ENCODE results near the gene ITFG2. TPM values are rescaled to one million over a fixed set of nuclear protein-coding genes. Genes with fewer than 3 reads are reported as not detected.

ITFG2 gene
- total RNA-seq, 1 experiment from 2014 or later, result 24.6 TPM

DNA sequence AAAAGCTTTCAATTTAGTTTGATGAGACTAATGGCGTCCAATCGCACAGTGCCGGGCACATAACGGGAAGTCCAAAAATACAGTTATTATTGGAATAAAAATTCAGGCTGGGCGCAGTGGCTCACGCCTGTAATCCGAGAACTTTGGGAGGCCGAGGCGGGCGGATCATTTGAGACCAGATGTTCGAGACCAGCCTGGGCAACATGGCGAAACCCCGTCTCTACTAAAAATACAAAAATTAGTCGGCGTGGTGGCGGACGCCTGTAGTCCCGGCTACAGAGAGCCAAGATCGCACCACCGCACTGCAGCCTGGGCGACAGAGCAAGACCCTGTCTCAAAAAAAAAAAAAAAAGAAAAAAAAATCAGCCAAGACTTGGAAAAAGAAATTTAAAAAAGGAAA is 18.9 kb upstream of the ITFG2 start:
- POLR2A ChIA-PET, result no interaction called here
- RAD21 ChIA-PET (ENCODE audit: low non-redundant PET in 1 of 2, low total read pairs in 2 of 2, uncharacterized antibody in 2 of 2, unreplicated experiment in 2 of 2), result no interaction called here
- H3K27me3 ChIP-seq (ENCODE audit: insufficient read depth, low read length), result no peaks in the 10 kb centered on the region
- no peak for TF ChIP-seq ZNF274 (IDR thresholded peaks at IDR 0.05; ENCODE audit: low read depth, low read length)
- TF ChIP-seq YY1 (IDR thresholded peaks at IDR 0.05; ENCODE audit: extremely low read depth, insufficient replicate concordance, low read depth, low read length), result no peak
- TF ChIP-seq FOSL1 (IDR thresholded peaks at IDR 0.05; ENCODE audit: low read depth), result no peak
- no peak for TF ChIP-seq JUND (IDR thresholded peaks at IDR 0.05)
- TF ChIP-seq CTCF (IDR thresholded peaks at IDR 0.05 in 2 of 3, conservative IDR thresholded peaks at IDR 0.05 in 1 of 3; ENCODE audit: borderline replicate concordance in 1 of 3, insufficient read depth in 1 of 3, low read depth in 2 of 3, low read length in 2 of 3), result no peak
- TF ChIP-seq POLR2A (IDR thresholded peaks at IDR 0.05; ENCODE audit: borderline replicate concordance, extremely low read depth, insufficient read depth, insufficient read length), result no peak
- no peaks in the 10 kb centered on the region for H3K9me2 ChIP-seq (ENCODE audit: insufficient read depth)
- no TSS peak for BruUV-seq (replicated peaks)
- H3K9me3 ChIP-seq (ENCODE audit: control insufficient read depth in 1 of 2, insufficient read depth in 1 of 2, low read depth in 1 of 2, low read length in 2 of 2), result no peaks in the 10 kb centered on the region
- no peak overlapping the region for H2AFZ ChIP-seq (ENCODE audit: low read depth, low read length, poor library complexity, severe bottlenecking)
- H3K36me3 ChIP-seq (ENCODE audit: control insufficient read depth in 1 of 2, insufficient read depth in 2 of 2, low read length in 2 of 2), result peaks cover 10 to 26% of the 10 kb centered on the region in 2 experiments; a peak in 3 of 4 replicates
- CTCF ChIA-PET, result interaction anchor here (4.5 kb wide), 1 partner anchor 9 kb away, joined by 30 read pairs; no protein-coding TSS in a partner anchor
- H3K4me2 ChIP-seq (ENCODE audit: low read length), result no peak overlapping the region
- no peak for ATAC-seq
- H4K20me1 ChIP-seq (ENCODE audit: insufficient read depth), result peaks cover 17% of the 10 kb centered on the region; the same call in 1 of the 2 replicates
- H3K27ac ChIP-seq (ENCODE audit: low read depth, low read length), result no peak overlapping the region
- DNase-seq (ENCODE audit: low read depth, low spot score), result no peak
- H3K9ac ChIP-seq (ENCODE audit: low read length), result no peak overlapping the region
- no peak overlapping the region for H3K4me3 ChIP-seq (replicated peaks in 1 of 2; ENCODE audit: low read depth in 1 of 2, low read length in 2 of 2)
- peaks cover 10 to 20% of the 10 kb centered on the region in 2 experiments; a peak in 3 of 4 replicates for H3K4me1 ChIP-seq (ENCODE audit: control insufficient read depth in 1 of 2, insufficient read depth in 2 of 2, low read length in 2 of 2)
- intact Hi-C loops (cut with micrococcal nuclease), result no loop called here
- H3K79me2 ChIP-seq (ENCODE audit: insufficient read depth, low read length), result peaks cover 31% of the 10 kb centered on the region

DNA sequence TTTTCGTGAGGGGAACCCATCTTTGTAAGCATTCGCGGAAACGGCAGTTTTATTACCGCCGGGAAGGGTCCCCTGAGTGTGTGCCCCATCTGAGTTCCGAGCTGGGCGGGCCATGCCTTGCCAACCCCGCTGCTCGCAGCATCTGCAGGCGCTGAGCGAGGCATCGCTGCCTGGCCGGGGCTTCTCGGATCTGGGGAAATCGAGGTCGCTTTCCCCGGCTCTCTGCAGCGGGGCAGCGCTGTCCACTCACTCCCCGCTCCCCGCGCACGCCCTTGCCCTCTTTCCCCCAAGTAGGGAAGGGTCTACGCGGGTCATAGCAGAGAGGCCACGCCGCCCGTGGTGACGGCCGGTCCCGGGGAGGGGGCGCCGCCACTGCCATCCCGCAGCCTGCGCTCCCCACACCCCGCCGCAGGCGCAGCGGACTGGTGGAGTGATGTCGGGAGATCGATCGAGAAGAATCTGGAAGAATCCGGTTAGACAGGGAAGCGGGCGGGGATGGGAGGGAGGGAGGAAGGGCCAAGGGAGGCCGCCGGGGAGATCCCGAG is 18.2 kb upstream of the ITFG2 start:
- peak overlapping the region; percentile 88 for H3K4me2 ChIP-seq (ENCODE audit: low read length)
- H3K27ac ChIP-seq (ENCODE audit: low read depth, low read length), result peak overlapping the region; percentile 37; the same call in 1 of the 2 replicates
- ChIA-PET CTCF (interaction anchor here (4.5 kb wide), 1 partner anchor 10 kb away, joined by 30 read pairs; no protein-coding TSS in a partner anchor), RAD21 (ENCODE audit: low non-redundant PET in 1 of 2, low total read pairs in 2 of 2, uncharacterized antibody in 2 of 2, unreplicated experiment in 2 of 2) (no interaction called here), POLR2A (interaction anchor here (1.8 kb wide), 1 partner anchor 18 kb away, joined by 6 read pairs; the partner anchor contains the start of gene ITFG2)
- ATAC-seq, result peak; percentile 9
- no peaks in the 10 kb centered on the region for H3K27me3 ChIP-seq (ENCODE audit: insufficient read depth, low read length)
- H3K79me2 ChIP-seq (ENCODE audit: insufficient read depth, low read length), result peaks cover 38% of the 10 kb centered on the region
- no peak for DNase-seq (ENCODE audit: low read depth, low spot score)
- peak overlapping the region; percentile 55 to 95 for H3K4me3 ChIP-seq (replicated peaks in 1 of 2; ENCODE audit: low read depth in 1 of 2, low read length in 2 of 2)
- intact Hi-C loops (cut with micrococcal nuclease), result no loop called here
- H3K36me3 ChIP-seq (ENCODE audit: control insufficient read depth in 1 of 2, insufficient read depth in 2 of 2, low read length in 2 of 2), result peaks cover 17 to 33% of the 10 kb centered on the region in 2 experiments
- no peak overlapping the region for H3K9ac ChIP-seq (ENCODE audit: low read length)
- H3K4me1 ChIP-seq (ENCODE audit: control insufficient read depth in 1 of 2, insufficient read depth in 2 of 2, low read length in 2 of 2), result peaks cover 10 to 20% of the 10 kb centered on the region in 2 experiments; a peak in 3 of 4 replicates
- BruUV-seq (replicated peaks), result no TSS peak
- no peak overlapping the region for H2AFZ ChIP-seq (ENCODE audit: low read depth, low read length, poor library complexity, severe bottlenecking)
- no peaks in the 10 kb centered on the region for H3K9me3 ChIP-seq (ENCODE audit: control insufficient read depth in 1 of 2, insufficient read depth in 1 of 2, low read depth in 1 of 2, low read length in 2 of 2)
- peaks cover 17% of the 10 kb centered on the region; the same call in 1 of the 2 replicates for H4K20me1 ChIP-seq (ENCODE audit: insufficient read depth)
- H3K9me2 ChIP-seq (ENCODE audit: insufficient read depth), result no peaks in the 10 kb centered on the region
- TF ChIP-seq EGR1 (IDR thresholded peaks at IDR 0.05; ENCODE audit: low read depth) (no peak), FOSL1 (IDR thresholded peaks at IDR 0.05; ENCODE audit: low read depth) (no peak), EZH2phosphoT487 (IDR thresholded peaks at IDR 0.05; ENCODE audit: borderline replicate concordance) (no peak), TCF7L2 (IDR thresholded peaks at IDR 0.05; ENCODE audit: borderline replicate concordance, extremely low read depth, insufficient read depth, insufficient read length) (no peak), POLR2AphosphoS5 (IDR thresholded peaks at IDR 0.05; ENCODE audit: low read depth, low read length) (no peak), CTCF (IDR thresholded peaks at IDR 0.05 in 2 of 3, conservative IDR thresholded peaks at IDR 0.05 in 1 of 3; ENCODE audit: borderline replicate concordance in 1 of 3, insufficient read depth in 1 of 3, low read depth in 2 of 3, low read length in 2 of 3) (no peak), ATF3 (IDR thresholded peaks at IDR 0.05) (no peak), POLR2A (IDR thresholded peaks at IDR 0.05; ENCODE audit: borderline replicate concordance, extremely low read depth, insufficient read depth, insufficient read length) (no peak)

Data from HCT116 (cell line).